GM12878 (cell line): ENCODE data around the gene DYNLT2B. TPM values are rescaled to one million over a fixed set of nuclear protein-coding genes. Genes with fewer than 3 reads are reported as not detected.

ENCODE experiments used
- ATAC-seq: fragments of 200-7000 bp; cut with Tn5 transposase; 3 replicates; pipeline ENCODE4 v1.9.1; 2020; ENCODE audit warnings: mild to moderate bottlenecking, moderate library complexity
- BruUV-seq: library from RNA; stranded (reverse); fragments of 400-500 nt; replicated peaks from 2 replicates; lab custom pipeline; 2021; lab: Mats Ljungman, UMichigan
- CTCF ChIA-PET: fragments of 300-600 bp; sonication (Branson Sonifier 250); formaldehyde crosslinking; extraction: SDS; loops from one replicate; lab custom pipeline; 2021; ENCODE audit warnings: inconsistent platforms; lab: Yijun Ruan, JAX
- POLR2A ChIA-PET: fragments of 350-600 bp; formaldehyde crosslinking; extraction: SDS; loops from one replicate; lab custom pipeline; 2021; ENCODE audit warnings: inconsistent platforms; lab: Charles Lee
- RAD21 ChIA-PET: fragments of 300-600 bp; sonication (Branson Sonifier 250); formaldehyde crosslinking; loops from one replicate; lab custom pipeline; 2023; ENCODE audit warnings: antibody characterized with exemption; ENCODE audit not compliant: unreplicated experiment; lab: Charles Lee
- SMC1A ChIA-PET: fragments of 300-600 bp; sonication (Branson Sonifier 250); formaldehyde crosslinking; loops from one replicate; lab custom pipeline; 2023; ENCODE audit not compliant: unreplicated experiment, uncharacterized antibody; lab: Charles Lee
- DNase-seq: peaks from one replicate; pipeline ENCODE4 v3.0.0-alpha.2; 2011; ENCODE audit warnings: low read depth, low spot score
- FAIRE-seq: peaks from 3 replicates; lab custom pipeline; 2011; peaks lifted over from hg19 to GRCh38; lab: Jason Lieb, UNC
- H2AFZ ChIP-seq: 2 replicates; pipeline ENCODE4 v1.6.0; 2011; ENCODE audit warnings: low read depth, low read length, control low read depth; ENCODE audit not compliant: control insufficient read depth
- H3K27ac ChIP-seq: 2 replicates; pipeline ENCODE4 v1.5.1; 2011; ENCODE audit warnings: control low read depth; ENCODE audit not compliant: control insufficient read depth, insufficient read depth
- H3K27me3 ChIP-seq, 2 experiments: replicated peaks in 1 of 2; 2 replicates each; pipeline versions ENCODE4 v1.6.0 to v1.6.1; 2011; ENCODE audit warnings: low read length in 1 of 2; ENCODE audit not compliant: control insufficient read depth in 2 of 2, insufficient read depth in 2 of 2
- H3K36me3 ChIP-seq, 2 experiments: 2 replicates each; pipeline ENCODE4 v1.5.1; 2011; ENCODE audit warnings: low read length in 1 of 2; ENCODE audit not compliant: control insufficient read depth in 2 of 2, insufficient read depth in 2 of 2
- H3K4me1 ChIP-seq: 2 replicates; pipeline ENCODE4 v1.6.1; 2011; ENCODE audit warnings: mild to moderate bottlenecking, low read length, moderate library complexity, mixed read lengths; ENCODE audit not compliant: control insufficient read depth, insufficient read depth
- H3K4me2 ChIP-seq: 2 replicates; pipeline ENCODE4 v1.6.0; 2011; ENCODE audit warnings: control low read depth; ENCODE audit not compliant: control insufficient read depth, insufficient read depth
- H3K4me3 ChIP-seq: fragments of 200-600 bp; sonication (generic); 2 replicates; pipeline ENCODE4 v1.5.1; 2016
- H3K79me2 ChIP-seq: 2 replicates; pipeline ENCODE4 v1.6.0; 2011; ENCODE audit warnings: low read length; ENCODE audit not compliant: control insufficient read depth, insufficient read depth
- H3K9ac ChIP-seq: 2 replicates; pipeline ENCODE4 v1.8.0; 2011; ENCODE audit warnings: low read length, control low read depth, mixed read lengths; ENCODE audit not compliant: control insufficient read depth, insufficient read depth
- H3K9me3 ChIP-seq: replicated peaks from 3 replicates; pipeline ENCODE4 v1.5.1; 2011; ENCODE audit warnings: mild to moderate bottlenecking, low read length; ENCODE audit not compliant: control insufficient read depth, insufficient read depth
- H4K20me1 ChIP-seq: 2 replicates; pipeline ENCODE4 v1.6.0; 2011; ENCODE audit not compliant: control insufficient read depth, insufficient read depth
- IRF5 ChIP-seq: fragments of 450-650 bp; IDR thresholded peaks from 2 replicates; pipeline ENCODE4 v1.6.1; 2017; ENCODE audit warnings: borderline replicate concordance
- NFYB ChIP-seq: IDR thresholded peaks from 2 replicates; pipeline ENCODE4 v1.6.1; 2011; ENCODE audit warnings: low read depth, mild to moderate bottlenecking, low read length, improper control_type of control experiment, moderate library complexity; ENCODE audit not compliant: insufficient read depth
- NR2F1 ChIP-seq: fragments of 450-650 bp; conservative IDR thresholded peaks from 2 replicates; pipeline ENCODE4 v1.6.1; 2017; ENCODE audit warnings: mild to moderate bottlenecking
- RELB ChIP-seq: fragments of 450-650 bp; IDR thresholded peaks from 2 replicates; pipeline ENCODE4 v1.6.1; 2017; ENCODE audit warnings: low read depth, mild to moderate bottlenecking, moderate library complexity
- TAF1 ChIP-seq: IDR thresholded peaks from 2 replicates; pipeline ENCODE4 v1.6.1; 2011; ENCODE audit warnings: mild to moderate bottlenecking, low read depth, low read length, borderline replicate concordance
- WGBS: methylation state at CpG from one replicate; pipeline ENCODE4 v1.1.6; 2016; ENCODE audit warnings: low lambda C conversion rate; ENCODE audit not compliant: insufficient replicate concordance, insufficient coverage; ENCODE audit errors: missing lambda C conversion rate; 5-methylcytosine and 5-hydroxymethylcytosine counted together
- in situ Hi-C: fragments of 300-500 bp; cut with MboI; formaldehyde crosslinking; loops from 9 replicates; pipeline ENCODE4 v1.14.3; 2018; ENCODE audit warnings: mixed read lengths
- intact Hi-C: fragments of 100-400 bp; cut with micrococcal nuclease; formaldehyde crosslinking; loops from one replicate; pipeline ENCODE4 v1.14.2; 2022; ENCODE audit not compliant: unreplicated experiment
- polyA plus RNA-seq, 11 experiments: library from polyadenylated mRNA; depleted of rRNA in 4 of 11; unstranded in 6 of 11; stranded (reverse) in 5 of 11; fragments of >200 nt; fragmentation: Nextera tagmentation in 4 of 11; fragmentation: Illumina TruSeq in 1 of 11; extraction: Ambion mirVana in 4 of 11; extraction: Trizol in 1 of 11; gene quantifications; 1 replicate in 1 of 11; 2 replicates in 10 of 11; pipeline versions ENCODE4 v1.2.1 to v1.2.3, GENCODE V29; 2011 to 2016; ENCODE audit warnings: inconsistent platforms in 2 of 11, missing spikeins in 2 of 11, low read depth in 1 of 11
- total RNA-seq, 4 experiments: library from RNA; depleted of rRNA in 3 of 4; stranded (reverse); fragments of >200 nt in 3 of 4; fragmentation: Illumina TruSeq in 1 of 4; extraction: Trizol in 1 of 4; gene quantifications; 2 replicates each; pipeline versions ENCODE4 v1.2.1 to v1.2.3, GENCODE V29; 2013 to 2021

DYNLT2B gene
- total and polyA plus RNA-seq, 10 of the 15 experiments (the other 5 are each of a cell fraction or from before 2014, with no cell fraction given), result 8.6 to 89.7 (median 21.9) TPM

DNA sequence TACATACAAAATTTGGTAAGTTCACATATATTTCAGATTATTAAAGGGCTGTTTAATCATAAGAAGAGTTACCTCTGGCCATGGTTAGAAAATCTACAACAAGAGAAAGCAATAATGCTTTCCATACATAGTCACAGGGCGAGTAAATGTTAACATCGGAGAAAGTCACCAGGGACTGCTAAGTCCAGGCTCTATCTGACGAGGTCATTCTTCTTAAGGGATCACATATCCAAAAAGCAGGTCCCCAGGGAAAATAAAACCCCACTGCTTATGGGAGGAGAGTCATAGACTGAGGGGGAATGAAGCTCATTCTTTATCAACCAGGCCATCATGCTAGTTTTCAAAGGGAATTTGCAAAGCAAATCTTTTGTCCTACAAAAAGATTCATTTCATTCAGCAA, 33.6 kb downstream of the DYNLT2B start:
- intact Hi-C loops (no loop called here), in situ Hi-C loops (no loop called here)
- TF ChIP-seq NFYB (no peak), TAF1 (no peak), NR2F1 (no peak), RELB (no peak), IRF5 (no peak)
- no peak for FAIRE-seq
- H3K27me3 ChIP-seq, result no peaks in the 10 kb centered on the region
- peaks cover 18% of the 10 kb centered on the region for H3K4me1 ChIP-seq
- H3K4me3 ChIP-seq, result peak overlapping the region; percentile 40; the same call in 1 of the 2 replicates
- peak overlapping the region; percentile 83 for H3K4me2 ChIP-seq
- no peaks in the 10 kb centered on the region for H3K36me3 ChIP-seq
- H3K27ac ChIP-seq, result no peak overlapping the region
- ChIA-PET RAD21 (no interaction called here), CTCF (interaction anchor here (0.6 to 2.0 kb wide), 4 partner anchors 23 to 234 kb away, joined by 3 to 4 read pairs (median 3); no protein-coding TSS in a partner anchor), SMC1A (interaction anchor here (0.9 to 1.7 kb wide), 7 partner anchors 9 to 400 kb away, joined by 3 to 8 read pairs (median 4); no protein-coding TSS in a partner anchor), POLR2A (interaction anchor here (0.6 to 1.6 kb wide), 3 partner anchors 8 to 67 kb away, joined by 3 to 7 read pairs (median 3); no protein-coding TSS in a partner anchor)
- WGBS, result 79% methylated on average over 3 of the region's 3 CpGs
- H3K79me2 ChIP-seq, result peaks cover 80% of the 10 kb centered on the region
- no peak overlapping the region; the same call in 1 of the 2 replicates for H3K9ac ChIP-seq
- no peaks in the 10 kb centered on the region for H4K20me1 ChIP-seq
- no TSS peak for BruUV-seq
- no peak for ATAC-seq
- no peak overlapping the region for H2AFZ ChIP-seq
- no peaks in the 10 kb centered on the region for H3K9me3 ChIP-seq
- no peak for DNase-seq
